ENCODE results near the gene EHBP1L1.

- TF ChIP-seq PRDM4 (CRISPR knock-in tag; IDR thresholded peaks at IDR 0.05; ENCODE audit: borderline replicate concordance) = no peak
- TF ChIP-seq REPIN1 (CRISPR knock-in tag; IDR thresholded peaks at IDR 0.05; ENCODE audit: borderline replicate concordance, low read depth) = no peak
- TF ChIP-seq ELF4 (CRISPR knock-in tag; IDR thresholded peaks at IDR 0.05; ENCODE audit: borderline replicate concordance) = no peak
- no peak for TF ChIP-seq CTCF (CRISPR knock-in tag; IDR thresholded peaks at IDR 0.05)
- no peak for TF ChIP-seq PRPF4 (IDR thresholded peaks at IDR 0.05; ENCODE audit: low read depth, low read length, poor library complexity, severe bottlenecking)
- no peak for TF ChIP-seq ZBTB33 (CRISPR knock-in tag; IDR thresholded peaks at IDR 0.05)
Observed at GRCh38 chr11:65617136-65617850, 41.4 kb downstream of the EHBP1L1 start.

All from HepG2 (cell line).